ENCODE measurements around the gene ADGRD2. TPM values are rescaled to one million over a fixed set of nuclear protein-coding genes. Genes with fewer than 3 reads are reported as not detected.

ADGRD2 gene
- total and polyA plus RNA-seq, 2 donors: not detected

DNA sequence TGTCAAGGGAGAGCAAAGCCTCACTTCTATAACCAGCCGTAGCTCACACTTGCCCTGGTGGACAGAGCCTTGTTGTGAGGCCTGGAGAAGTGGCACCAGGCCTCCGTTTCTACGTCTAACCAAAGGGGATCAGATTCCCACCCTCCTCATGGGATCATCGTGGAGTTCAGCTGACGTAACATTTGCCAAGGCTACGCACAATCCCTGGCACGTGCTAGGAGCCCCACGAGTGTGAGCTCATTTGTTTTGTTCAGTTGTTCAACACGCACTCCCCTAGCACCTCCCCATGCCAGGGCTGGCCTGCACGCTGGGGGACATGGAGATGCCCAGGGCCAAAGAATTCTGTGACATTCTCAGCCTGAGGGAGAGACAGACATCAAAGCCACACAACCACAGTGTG, 23.1 kb downstream of the ADGRD2 start:
- H3K36me3 ChIP-seq (ENCODE audit: insufficient read depth): no peaks in the 10 kb centered on the region
- no peaks in the 10 kb centered on the region for H3K4me1 ChIP-seq (ENCODE audit: insufficient read depth)
- no peak overlapping the region for H3K27ac ChIP-seq (ENCODE audit: low read depth)
- no peak overlapping the region for H3K4me3 ChIP-seq (ENCODE audit: low read depth, low read length)
- 63% methylated on average over 10 of the region's 10 CpGs for WGBS
- no peak for DNase-seq (ENCODE audit: extremely low spot score)

DNA sequence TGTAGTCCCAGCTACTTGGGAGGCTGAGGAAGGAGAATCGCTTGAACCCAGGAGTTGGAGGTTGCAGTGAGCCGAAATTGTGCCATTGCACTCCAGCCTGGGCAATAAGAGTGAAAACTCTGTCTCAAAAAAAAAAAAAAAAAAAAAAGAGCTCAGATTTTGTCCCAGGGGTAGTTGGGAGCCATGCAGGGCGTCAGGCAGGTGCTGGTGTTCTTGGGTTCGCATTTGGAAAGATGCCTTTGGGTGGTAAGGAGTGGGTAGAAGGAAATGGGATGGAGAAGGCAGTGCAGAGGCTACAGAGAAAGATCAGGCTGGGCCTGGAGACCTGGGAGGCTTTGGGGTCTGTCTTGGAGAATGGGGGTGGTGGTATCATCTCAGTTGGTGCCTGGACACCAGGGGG, 23.9 kb downstream of the ADGRD2 start:
- 91% methylated on average over 4 of the region's 4 CpGs for WGBS
- H3K4me1 ChIP-seq (ENCODE audit: insufficient read depth): no peaks in the 10 kb centered on the region
- no peaks in the 10 kb centered on the region for H3K36me3 ChIP-seq (ENCODE audit: insufficient read depth)
- no peak overlapping the region for H3K4me3 ChIP-seq (ENCODE audit: low read depth, low read length)
- DNase-seq (ENCODE audit: extremely low spot score): no peak
- no peak overlapping the region for H3K27ac ChIP-seq (ENCODE audit: low read depth)

DNA sequence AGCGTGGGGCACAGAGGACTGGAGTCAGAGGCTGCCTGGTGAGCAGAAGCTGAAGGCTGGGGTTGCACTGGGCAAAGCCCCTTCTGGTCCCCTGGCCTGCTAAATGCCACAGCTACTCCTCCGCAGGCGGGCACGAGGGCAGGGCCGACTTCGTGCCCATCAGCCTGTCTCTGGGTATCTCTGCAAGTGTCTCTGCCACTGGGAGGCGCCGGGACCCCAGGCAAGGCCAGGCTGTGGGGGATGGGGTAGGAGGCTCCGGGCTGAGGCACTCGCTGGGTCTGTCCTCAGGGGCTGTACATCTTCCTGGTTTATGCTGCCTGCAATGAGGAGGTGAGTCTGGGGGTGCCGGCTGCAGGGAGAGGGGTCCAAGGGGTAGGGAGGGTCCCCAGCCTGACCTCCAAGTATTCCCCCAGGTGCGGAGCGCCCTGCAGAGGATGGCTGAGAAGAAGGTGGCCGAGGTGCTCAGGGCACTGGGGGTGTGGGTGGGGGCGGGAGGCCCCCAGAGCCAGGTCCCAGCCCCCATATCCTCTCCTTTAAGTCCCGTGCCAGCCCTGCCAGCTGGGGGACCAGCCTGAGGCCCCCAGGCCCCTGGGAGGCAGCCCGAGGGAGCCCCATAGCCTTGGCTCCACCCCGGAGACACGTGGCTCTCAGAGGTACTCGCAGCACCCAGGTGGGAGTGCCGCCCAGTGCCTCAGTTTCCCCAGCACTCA, 25.1 kb downstream of the ADGRD2 start:
- H3K27ac ChIP-seq (ENCODE audit: low read depth): no peak overlapping the region
- no peaks in the 10 kb centered on the region for H3K36me3 ChIP-seq (ENCODE audit: insufficient read depth)
- DNase-seq (ENCODE audit: extremely low spot score): no peak
- no peak overlapping the region for H3K4me3 ChIP-seq (ENCODE audit: low read depth, low read length)
- no peaks in the 10 kb centered on the region for H3K4me1 ChIP-seq (ENCODE audit: insufficient read depth)
- 71% methylated on average over 21 of the region's 21 CpGs for WGBS

DNA sequence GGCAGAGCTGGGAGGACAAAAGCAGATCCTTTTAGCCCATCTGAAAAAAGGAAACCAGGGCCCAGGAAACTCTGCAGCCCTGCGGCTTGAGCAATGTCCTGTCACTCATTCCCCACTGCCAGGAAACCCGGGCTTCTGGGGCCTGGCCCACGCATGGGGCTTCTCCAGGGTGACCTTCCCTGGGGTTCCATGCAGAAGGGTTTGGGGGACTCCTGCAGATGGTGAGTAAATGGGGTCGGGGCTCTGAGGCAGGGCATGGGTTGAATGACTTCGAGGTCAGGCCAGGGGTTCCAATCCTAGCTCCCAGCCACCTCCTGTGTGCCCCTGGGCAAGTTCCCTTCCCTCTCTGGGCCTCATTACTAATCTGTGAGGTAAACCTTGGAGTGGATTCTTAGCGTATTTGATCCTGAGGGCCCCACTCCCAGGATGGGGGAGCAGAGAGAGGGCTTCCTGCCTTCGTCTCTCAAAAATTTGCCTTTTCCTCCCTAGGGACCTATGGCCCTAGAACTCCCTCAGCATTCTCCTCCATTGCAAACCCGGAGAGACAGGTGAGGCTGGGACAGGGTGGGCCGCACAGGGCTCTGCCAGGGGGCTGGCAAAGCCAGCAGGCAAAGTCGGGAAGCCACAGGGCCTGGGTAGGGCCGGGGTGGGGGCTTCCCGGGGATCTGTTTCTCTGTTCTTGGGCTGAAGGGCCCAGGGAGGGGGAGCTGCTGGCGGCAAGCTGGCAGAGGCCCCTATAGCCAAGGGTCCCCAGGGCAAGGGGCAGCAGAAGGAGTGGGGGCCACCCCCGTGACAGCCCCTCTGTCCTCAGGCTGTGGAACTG, 25.8 kb downstream of the ADGRD2 start:
- Histone ChIP-seq H3K27ac (ENCODE audit: low read depth) (no peak overlapping the region), H3K36me3 (ENCODE audit: insufficient read depth) (no peaks in the 10 kb centered on the region), H3K4me1 (ENCODE audit: insufficient read depth) (no peaks in the 10 kb centered on the region), H3K4me3 (ENCODE audit: low read depth, low read length) (no peak overlapping the region)
- 70% methylated on average over 14 of the region's 14 CpGs for WGBS
- no peak for DNase-seq (ENCODE audit: extremely low spot score)

DNA sequence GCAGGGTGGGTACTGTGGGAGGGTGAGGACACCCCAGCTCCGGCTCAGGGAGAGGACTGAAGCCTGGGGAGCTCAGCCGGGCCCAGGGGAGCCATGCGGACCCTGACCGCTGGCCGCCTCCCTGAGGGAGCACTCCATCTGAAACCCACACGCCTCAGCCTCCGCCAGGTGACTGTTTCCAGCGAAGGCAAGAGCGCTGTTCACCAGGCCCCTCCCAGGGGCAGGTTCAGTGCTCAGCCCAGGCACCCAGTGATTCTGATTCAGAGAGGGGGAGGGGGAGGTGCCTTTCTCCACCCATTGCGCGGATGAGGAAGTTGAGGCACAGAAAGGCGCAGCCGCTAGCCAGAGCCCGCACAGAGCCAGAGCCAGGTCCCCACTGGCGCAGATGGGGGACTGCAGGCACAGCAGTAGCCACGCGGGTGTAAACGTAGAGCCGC, 27.0 kb downstream of the ADGRD2 start:
- H3K4me1 ChIP-seq (ENCODE audit: insufficient read depth): no peaks in the 10 kb centered on the region
- H3K36me3 ChIP-seq (ENCODE audit: insufficient read depth): no peaks in the 10 kb centered on the region
- no peak overlapping the region for H3K4me3 ChIP-seq (ENCODE audit: low read depth, low read length)
- no peak for DNase-seq (ENCODE audit: extremely low spot score)
- 36% methylated on average over 19 of the region's 19 CpGs for WGBS
- no peak overlapping the region for H3K27ac ChIP-seq (ENCODE audit: low read depth)

DNA sequence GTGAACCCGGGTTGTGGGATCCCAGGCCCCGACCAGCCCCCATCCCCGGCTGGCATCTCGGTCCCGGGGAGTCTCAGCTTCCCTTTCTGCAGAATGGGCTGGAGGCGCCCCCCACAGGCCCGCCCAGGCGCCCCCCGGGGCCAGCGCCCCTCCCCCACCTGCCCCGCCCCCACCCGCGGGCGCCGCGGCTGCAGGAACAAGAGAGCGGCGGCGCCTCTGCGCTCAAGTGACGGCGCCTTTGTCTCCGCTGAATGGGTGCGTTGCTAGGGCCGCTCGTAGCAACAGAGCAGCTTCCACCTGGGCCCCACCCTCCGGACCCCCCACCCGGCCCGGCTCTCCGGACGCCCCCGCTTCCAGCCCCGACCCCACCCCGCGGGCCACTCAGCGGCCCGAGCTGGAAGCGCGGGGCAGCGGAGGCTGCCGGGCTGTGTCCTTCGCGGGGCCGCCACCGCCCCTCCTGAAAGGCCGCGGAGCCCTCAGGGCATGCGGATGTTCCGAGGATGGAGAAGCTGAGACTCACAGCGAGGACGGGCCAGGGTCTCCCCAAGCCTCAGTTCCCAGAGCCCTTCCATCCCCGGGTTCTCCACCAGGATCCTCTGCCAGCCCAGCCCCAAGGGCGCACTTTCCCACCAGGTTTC, 27.5 kb downstream of the ADGRD2 start:
- Histone ChIP-seq H3K36me3 (ENCODE audit: insufficient read depth) (no peaks in the 10 kb centered on the region), H3K27ac (ENCODE audit: low read depth) (no peak overlapping the region), H3K4me1 (ENCODE audit: insufficient read depth) (no peaks in the 10 kb centered on the region), H3K4me3 (ENCODE audit: low read depth, low read length) (peak overlapping the region; percentile 19)
- WGBS: 5% methylated on average over 53 of the region's 53 CpGs
- DNase-seq (ENCODE audit: extremely low spot score): no peak

DNA sequence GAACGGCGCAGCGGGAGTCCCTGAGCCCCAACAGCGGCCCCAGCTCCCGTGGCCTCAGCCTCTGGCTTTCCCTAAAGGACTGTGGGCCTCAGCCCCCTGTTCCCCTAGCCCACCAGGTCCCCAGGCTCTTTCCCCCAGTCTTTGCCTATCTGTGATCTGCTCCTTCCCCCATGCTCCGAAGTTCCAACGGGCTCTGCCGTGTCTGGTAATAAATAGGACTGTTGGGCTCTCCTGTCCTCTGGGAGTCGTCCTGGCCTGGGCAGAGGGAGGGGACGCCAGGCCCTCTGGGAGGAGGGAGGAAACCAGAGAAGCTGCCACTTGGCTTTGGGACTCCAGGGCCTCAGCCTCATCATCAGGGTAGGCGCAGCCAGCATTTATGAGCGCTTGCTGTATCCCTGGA, 28.1 kb downstream of the ADGRD2 start:
- no peak for DNase-seq (ENCODE audit: extremely low spot score)
- H3K36me3 ChIP-seq (ENCODE audit: insufficient read depth): no peaks in the 10 kb centered on the region
- WGBS: 38% methylated on average over 12 of the region's 12 CpGs

DNA sequence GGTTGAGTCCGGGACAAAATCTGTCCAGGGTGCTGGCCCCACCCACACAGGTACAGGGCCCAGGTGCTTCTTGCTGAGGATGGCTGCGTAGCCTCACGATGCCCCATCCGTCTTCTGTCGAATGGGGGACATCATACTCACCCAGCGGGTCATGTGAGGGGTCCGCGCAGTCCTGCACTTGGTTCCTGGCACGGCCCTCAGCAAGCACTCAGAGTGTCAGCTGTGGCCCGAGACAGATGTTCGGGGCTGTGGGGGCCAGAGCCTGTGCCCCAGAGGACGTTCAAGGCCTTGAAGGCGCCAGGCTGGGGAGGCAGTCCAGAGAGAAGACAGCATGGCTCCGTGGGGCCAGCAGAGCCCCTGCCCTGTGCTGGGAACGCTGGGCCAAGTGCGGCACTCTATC, 29.1 kb downstream of the ADGRD2 start:
- H3K4me3 ChIP-seq (ENCODE audit: low read depth, low read length): no peak overlapping the region
- 87% methylated on average over 16 of the region's 16 CpGs for WGBS
- no peaks in the 10 kb centered on the region for H3K36me3 ChIP-seq (ENCODE audit: insufficient read depth)
- no peak for DNase-seq (ENCODE audit: extremely low spot score)
- no peaks in the 10 kb centered on the region for H3K4me1 ChIP-seq (ENCODE audit: insufficient read depth)
- H3K27ac ChIP-seq (ENCODE audit: low read depth): no peak overlapping the region

More for the DNA sequence above, 28.1 kb downstream of the ADGRD2 start:
- Histone ChIP-seq H3K27ac (ENCODE audit: low read depth) (no peak overlapping the region), H3K4me1 (ENCODE audit: insufficient read depth) (no peaks in the 10 kb centered on the region), H3K4me3 (ENCODE audit: low read depth, low read length) (no peak overlapping the region)

DNA sequence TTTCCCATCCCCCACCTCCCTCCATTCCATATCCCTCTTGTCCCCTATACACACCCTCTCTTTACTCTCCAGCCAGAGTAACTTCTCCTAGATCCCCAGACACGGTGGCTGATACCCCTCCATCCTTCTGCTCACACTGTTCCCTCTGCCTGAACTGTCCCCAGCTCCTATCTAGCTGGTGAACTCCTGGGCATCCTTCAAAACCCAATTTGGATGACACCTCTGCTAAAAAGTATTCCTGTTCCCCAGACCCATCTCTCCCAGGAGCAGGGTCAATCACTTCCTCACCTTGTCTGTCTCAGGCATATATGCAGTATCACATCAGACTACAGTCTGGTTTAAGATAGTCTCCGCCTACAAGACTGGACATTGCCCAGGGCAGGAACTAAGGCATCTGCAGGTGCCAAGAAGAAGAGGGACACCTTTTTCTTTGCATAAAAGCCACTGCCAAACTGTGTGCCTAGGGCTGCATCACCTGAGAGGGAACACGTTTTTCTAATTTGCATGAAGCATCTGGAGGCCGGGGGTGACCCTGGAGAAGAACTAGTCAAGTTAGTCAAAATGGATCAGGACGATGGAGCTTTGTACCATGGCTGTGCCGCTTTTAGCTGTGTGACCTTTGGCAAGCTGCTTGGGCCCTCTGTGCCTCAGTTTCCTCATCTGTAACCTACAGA, 29.8 kb downstream of the ADGRD2 start:
- Histone ChIP-seq H3K4me1 (ENCODE audit: insufficient read depth) (no peaks in the 10 kb centered on the region), H3K4me3 (ENCODE audit: low read depth, low read length) (no peak overlapping the region), H3K27ac (ENCODE audit: low read depth) (no peak overlapping the region), H3K36me3 (ENCODE audit: insufficient read depth) (no peaks in the 10 kb centered on the region)
- 67% methylated on average over 6 of the region's 6 CpGs for WGBS
- no peak for DNase-seq (ENCODE audit: extremely low spot score)

DNA sequence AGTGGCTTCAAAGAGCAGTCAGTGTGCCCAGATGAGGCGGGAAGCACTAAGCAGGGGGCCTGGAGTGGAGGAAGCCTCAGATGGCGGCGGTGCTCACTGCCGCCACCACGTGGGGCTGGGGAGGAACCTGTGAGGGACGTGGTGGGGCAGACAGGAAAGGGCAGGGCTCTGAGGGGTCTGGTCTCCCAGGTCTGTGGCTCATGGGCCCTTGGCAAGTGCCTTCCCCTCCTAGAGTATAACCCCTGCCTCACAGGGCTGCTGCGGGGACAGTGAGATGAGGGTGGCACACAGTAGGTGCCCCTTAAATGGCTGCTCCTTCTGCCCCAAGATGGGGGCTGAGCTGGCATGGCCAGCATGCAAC, 30.4 kb downstream of the ADGRD2 start:
- WGBS: 16% methylated on average over 7 of the region's 7 CpGs
- H3K4me1 ChIP-seq (ENCODE audit: insufficient read depth): no peaks in the 10 kb centered on the region
- no peak for DNase-seq (ENCODE audit: extremely low spot score)
- H3K4me3 ChIP-seq (ENCODE audit: low read depth, low read length): no peak overlapping the region
- H3K36me3 ChIP-seq (ENCODE audit: insufficient read depth): no peaks in the 10 kb centered on the region
- H3K27ac ChIP-seq (ENCODE audit: low read depth): no peak overlapping the region

DNA sequence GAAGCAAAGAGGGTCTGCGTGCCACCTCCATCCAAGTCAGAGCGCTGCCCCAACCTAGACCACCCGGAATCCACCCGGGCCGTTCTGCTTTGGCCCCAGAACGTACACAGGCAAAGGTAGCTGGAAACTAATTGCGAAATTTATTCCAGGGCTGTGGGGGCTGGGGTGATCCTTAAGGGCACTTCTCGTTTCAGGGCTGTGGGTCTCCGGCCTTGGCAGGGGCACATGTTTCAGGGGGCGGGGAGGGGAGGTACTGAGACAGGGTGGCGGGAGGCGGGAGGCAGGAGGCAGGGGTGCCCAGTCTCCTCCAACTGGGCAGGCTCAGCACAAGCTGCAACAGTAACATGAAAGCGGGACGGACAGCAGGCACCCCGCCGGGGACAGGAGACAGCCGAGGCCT, 30.9 kb downstream of the ADGRD2 start:
- 63% methylated on average over 17 of the region's 17 CpGs for WGBS
- H3K27ac ChIP-seq (ENCODE audit: low read depth): no peak overlapping the region
- no peaks in the 10 kb centered on the region for H3K36me3 ChIP-seq (ENCODE audit: insufficient read depth)
- DNase-seq (ENCODE audit: extremely low spot score): no peak
- H3K4me1 ChIP-seq (ENCODE audit: insufficient read depth): no peaks in the 10 kb centered on the region
- no peak overlapping the region for H3K4me3 ChIP-seq (ENCODE audit: low read depth, low read length)

DNA sequence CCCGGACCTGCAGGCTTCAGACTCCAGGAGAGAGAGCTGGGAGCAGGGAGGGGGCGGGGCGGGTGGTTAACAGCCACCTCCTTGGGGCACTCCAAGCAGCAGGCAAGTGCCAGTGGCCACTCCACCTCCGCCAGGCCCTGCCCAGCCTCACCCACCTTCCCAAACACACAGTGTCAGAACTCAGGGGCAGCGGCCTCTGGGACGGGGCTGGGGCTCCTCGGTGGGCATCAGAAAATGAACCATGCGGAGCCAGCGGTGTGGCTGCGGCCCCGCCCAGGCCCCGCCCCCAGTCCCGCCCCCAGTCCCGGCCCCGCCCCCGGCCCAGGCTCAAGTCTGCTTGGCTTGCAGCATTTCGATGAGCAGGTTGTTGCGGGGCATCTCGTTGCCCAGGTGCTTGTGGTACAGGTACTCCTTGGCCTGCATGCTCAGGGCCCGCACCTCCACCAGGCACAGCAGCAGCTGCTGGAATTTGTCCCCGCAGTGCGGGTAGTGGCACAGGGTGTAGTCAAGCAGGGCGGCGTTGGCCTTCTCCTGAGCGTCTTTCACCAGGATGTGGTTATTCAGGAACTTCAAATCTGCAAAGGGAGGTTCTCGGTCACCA, 32.3 kb downstream of the ADGRD2 start:
- H3K4me1 ChIP-seq (ENCODE audit: insufficient read depth): no peaks in the 10 kb centered on the region
- no peaks in the 10 kb centered on the region for H3K36me3 ChIP-seq (ENCODE audit: insufficient read depth)
- no peak overlapping the region for H3K27ac ChIP-seq (ENCODE audit: low read depth)
- WGBS: 30% methylated on average over 26 of the region's 26 CpGs
- no peak for DNase-seq (ENCODE audit: extremely low spot score)
- no peak overlapping the region for H3K4me3 ChIP-seq (ENCODE audit: low read depth, low read length)

DNA sequence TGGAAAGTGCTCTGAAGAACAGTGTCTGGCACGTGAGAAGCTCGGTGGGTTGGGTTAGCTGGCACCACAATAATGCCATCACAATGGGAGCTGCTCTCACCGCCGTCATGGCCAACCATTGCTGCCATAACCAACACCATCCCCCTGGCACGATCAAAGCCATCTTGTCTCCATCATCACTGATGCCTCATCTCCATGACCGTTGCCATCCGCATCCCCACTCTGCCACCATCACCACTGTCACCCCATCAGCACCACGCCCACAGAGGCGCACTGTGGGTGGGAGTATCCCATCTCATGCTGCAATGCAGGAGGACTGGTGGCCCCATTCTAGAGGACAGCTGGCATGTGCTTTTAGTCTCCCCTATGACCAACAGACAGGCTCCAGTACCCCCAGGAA, 33.2 kb downstream of the ADGRD2 start:
- Histone ChIP-seq H3K4me1 (ENCODE audit: insufficient read depth) (no peaks in the 10 kb centered on the region), H3K27ac (ENCODE audit: low read depth) (no peak overlapping the region), H3K36me3 (ENCODE audit: insufficient read depth) (no peaks in the 10 kb centered on the region), H3K4me3 (ENCODE audit: low read depth, low read length) (no peak overlapping the region)
- 95% methylated on average over 9 of the region's 9 CpGs for WGBS
- no peak for DNase-seq (ENCODE audit: extremely low spot score)
